HepG2 (cell line): ENCODE data around the gene MALT1.

Source experiments
- ATF3 ChIP-seq: sonication (generic); formaldehyde crosslinking; IDR thresholded peaks from 2 replicates; pipeline ENCODE4 v1.4.0; 2020; ENCODE audit warnings: missing genetic modification reagents
- HDAC2 ChIP-seq: sonication (generic); formaldehyde crosslinking; IDR thresholded peaks from 2 replicates; pipeline ENCODE4 v1.4.0; 2020; ENCODE audit warnings: missing genetic modification reagents
- PRDM10 ChIP-seq: sonication (generic); formaldehyde crosslinking; IDR thresholded peaks from 2 replicates; pipeline ENCODE4 v1.4.0; 2020; ENCODE audit warnings: low read depth, missing genetic modification reagents
- ZHX1 ChIP-seq: sonication (generic); formaldehyde crosslinking; IDR thresholded peaks from 2 replicates; pipeline ENCODE4 v1.8.1; 2022; ENCODE audit warnings: low read depth, mild to moderate bottlenecking, missing genetic modification reagents
- ZNF781 ChIP-seq: sonication (generic); formaldehyde crosslinking; IDR thresholded peaks from 2 replicates; pipeline ENCODE4 v1.5.1; 2020; ENCODE audit warnings: borderline replicate concordance, mild to moderate bottlenecking, missing genetic modification reagents; ENCODE audit errors: not compliant biosample characterization

GRCh38 chr18:58653814-58654509, 17.3 kb upstream of the MALT1 start:
- TF ChIP-seq ATF3 (no peak), ZNF781 (CRISPR knock-in tag) (no peak), PRDM10 (CRISPR knock-in tag) (no peak), HDAC2 (CRISPR knock-in tag) (no peak), ZHX1 (CRISPR knock-in tag) (no peak)
